HG03457 (cell line): ENCODE data around the gene ROR2.

Source experiments
- ATAC-seq: cut with Tn5 transposase; IDR thresholded peaks from one replicate; pipeline ENCODE4 v1.9.1; 2021; ENCODE audit warnings: moderate number of reproducible peaks; ENCODE audit not compliant: unreplicated experiment

The ROR2 gene

GRCh38 chr9:91724609-91725505 lies 225.2 kb downstream of the ROR2 start:
- ATAC-seq, result no peak

- no peak for ATAC-seq
Observed at GRCh38 chr9:91724068-91724440, 226.0 kb downstream of the ROR2 start.

DNA sequence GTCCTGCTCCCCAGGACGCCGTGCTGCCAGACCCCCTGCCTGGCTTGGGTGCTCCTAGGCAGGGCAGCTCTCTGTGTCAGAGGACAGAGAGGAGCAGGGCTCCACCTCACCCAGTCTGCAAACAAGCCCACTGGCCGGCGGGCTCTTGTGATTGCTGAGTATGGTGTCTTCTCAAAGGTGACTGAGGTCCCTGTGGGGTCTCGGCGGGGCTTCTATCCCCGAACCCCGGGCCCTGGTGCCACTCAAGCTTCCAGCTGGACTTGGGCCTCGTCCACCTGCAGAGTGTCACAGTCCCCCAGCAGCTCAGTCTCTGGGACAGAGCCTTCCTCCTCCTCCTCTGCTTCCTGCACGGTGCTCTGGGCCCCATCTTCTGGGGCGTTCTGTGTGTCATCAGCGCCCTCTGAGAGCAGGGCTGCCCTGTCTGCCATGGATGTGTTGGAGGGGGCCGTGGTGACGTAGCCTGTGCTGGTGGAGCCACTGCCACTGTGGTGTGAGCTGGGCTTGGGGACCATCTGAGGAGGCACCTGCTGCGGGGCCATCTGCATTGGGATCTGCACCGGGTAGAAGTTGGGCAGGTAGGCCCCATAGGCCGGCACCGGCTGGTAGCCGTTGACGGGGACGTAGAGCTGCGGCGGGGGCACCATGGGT lies 226.5 kb downstream of the ROR2 start:
- no peak for ATAC-seq

GRCh38 chr9:91720751-91721705 lies 229.0 kb downstream of the ROR2 start:
- no peak for ATAC-seq

- no peak for ATAC-seq
Observed at GRCh38 chr9:91720313-91720712, 229.7 kb downstream of the ROR2 start.

GRCh38 chr9:91718071-91718470 lies 232.0 kb downstream of the ROR2 start:
- ATAC-seq, result no peak

GRCh38 chr9:91716815-91717214 lies 233.2 kb downstream of the ROR2 start:
- no peak for ATAC-seq

GRCh38 chr9:91716239-91716638 lies 233.8 kb downstream of the ROR2 start:
- no peak for ATAC-seq

DNA sequence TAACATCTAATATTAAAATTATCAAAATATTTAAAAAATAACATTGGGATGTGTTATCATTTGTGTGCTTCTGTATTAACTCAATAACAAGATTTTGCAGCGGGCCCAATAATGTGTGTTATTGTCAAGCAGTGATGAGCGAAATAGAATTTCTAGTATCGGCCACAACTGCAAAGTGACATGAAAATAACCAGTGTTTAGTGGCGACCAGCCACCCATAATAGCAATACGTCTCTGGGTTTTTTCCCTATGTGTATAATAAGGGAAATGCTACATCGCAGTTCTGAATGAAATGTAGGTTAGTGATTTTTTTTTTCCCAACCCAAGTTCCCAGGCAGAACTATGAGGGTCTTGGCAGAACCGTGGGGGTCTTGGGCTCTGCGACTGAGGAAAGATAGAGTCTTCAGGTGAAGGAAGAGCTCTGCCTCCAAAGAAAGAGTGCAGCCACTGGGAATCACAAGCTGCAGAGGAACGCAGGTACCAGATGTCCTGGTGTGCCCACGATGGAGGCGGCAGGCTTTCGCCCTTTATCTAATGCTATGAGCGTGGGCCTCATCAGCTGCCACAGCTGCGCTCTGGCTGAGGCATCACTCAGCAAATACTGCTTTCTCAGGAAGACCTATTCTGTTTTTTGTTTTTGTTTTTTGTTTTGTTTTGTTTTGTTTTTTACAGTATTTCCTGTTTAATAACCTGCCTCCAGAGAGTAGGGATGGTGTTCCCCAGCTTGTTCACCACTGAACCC lies 235.0 kb downstream of the ROR2 start:
- no peak for ATAC-seq

GRCh38 chr9:91714020-91714806 lies 235.8 kb downstream of the ROR2 start:
- ATAC-seq, result no peak

GRCh38 chr9:91712811-91713210 lies 237.2 kb downstream of the ROR2 start:
- ATAC-seq, result no peak

DNA sequence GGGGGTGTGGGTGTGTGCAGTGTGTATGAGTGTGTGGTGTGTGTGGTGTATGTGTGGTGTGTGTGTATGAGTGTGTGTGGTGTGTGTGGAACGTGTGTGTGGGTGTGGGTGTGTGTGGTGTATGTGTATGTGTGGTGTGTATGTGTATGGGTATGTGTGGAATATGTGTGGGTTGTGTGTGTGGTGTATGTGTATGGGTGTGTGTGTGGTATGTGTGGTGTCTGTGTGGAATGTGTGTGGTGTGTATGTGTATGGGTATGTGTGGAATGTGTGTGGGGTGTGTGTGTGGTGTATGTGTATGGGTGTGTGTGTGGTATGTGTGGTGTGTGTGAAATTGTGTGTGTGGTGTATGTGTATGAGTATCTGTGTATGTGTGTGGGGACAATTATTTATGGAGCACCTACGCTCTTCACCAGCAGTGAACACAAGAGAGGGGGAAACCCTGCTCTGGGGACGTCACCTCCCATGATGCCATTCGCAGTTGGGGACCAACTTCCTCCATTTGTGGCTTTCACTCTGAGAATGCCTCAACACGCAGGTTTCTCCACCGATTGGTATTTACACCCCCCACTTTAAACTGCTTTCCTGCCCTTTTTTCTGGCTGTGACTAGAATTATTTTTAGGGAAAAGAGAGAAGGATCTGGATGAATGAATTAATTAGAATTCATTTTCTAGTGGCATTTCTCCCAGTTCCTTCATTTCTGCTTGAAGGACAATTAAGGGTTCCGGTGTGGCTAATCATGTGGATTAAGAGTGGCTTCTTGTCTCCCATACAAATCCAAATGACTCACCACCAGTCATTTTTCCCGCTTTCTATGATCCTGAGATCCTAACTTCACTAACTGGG lies 238.1 kb downstream of the ROR2 start:
- ATAC-seq, result peak; percentile 86

DNA sequence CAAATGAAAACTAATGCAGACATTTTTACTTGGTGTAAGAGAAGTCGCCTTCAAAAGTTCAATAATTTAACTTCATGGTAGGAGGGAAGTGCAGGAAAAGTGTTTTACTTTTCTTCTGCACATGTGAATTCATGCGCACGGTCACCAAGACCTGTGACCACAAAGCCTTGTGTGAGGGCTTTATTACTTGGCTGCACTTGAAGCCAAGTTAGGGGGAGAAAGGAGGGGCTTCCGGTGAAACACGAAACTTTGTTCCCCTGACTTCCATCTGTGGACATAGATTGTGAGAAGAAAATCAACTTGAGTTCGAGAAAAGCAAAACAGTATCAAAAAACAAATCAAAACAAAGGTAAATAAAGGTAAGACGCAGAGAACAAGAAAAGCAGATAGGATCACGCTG lies 239.9 kb downstream of the ROR2 start:
- ATAC-seq, result no peak

GRCh38 chr9:91705386-91705785 lies 244.6 kb downstream of the ROR2 start:
- no peak for ATAC-seq

DNA sequence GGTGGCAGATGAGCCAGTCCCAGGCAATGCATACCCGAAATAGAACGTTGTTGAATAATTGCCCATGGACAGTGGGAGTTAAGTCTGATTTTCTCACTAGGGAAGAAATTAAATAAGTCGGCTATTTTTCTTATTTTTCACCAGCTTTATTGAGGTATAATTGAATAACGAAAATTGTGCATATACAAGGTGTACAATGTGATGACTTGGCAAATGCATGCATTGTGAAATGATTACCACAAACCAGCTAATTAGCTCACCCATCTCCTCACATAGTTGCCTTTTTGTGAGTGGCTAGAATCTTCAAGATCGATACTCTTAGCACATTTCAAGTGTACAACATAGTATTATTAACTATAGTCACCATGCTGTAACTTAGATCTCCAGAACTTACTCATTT lies 249.6 kb downstream of the ROR2 start:
- ATAC-seq, result no peak

DNA sequence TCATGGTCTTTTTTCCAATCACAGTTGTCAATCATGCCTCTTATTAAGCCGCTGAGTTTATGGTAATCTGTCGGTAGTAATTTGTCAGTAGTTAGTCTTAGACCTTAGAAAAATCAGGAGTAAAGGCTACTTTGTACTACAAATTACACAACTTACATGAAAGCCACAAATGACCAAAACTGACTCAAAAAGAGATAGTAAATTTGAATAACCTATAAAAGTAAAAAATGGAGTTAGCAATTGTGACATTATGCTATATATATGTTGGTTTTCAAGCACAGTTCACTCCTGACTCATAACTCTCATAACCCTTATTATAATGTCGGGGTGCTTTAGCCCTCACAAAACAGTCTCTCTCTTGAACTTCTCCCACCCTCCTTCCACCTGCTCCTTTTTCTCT lies 251.8 kb downstream of the ROR2 start:
- ATAC-seq, result no peak

- ATAC-seq, result no peak
Observed at GRCh38 chr9:91697201-91697600, 252.8 kb downstream of the ROR2 start.

DNA sequence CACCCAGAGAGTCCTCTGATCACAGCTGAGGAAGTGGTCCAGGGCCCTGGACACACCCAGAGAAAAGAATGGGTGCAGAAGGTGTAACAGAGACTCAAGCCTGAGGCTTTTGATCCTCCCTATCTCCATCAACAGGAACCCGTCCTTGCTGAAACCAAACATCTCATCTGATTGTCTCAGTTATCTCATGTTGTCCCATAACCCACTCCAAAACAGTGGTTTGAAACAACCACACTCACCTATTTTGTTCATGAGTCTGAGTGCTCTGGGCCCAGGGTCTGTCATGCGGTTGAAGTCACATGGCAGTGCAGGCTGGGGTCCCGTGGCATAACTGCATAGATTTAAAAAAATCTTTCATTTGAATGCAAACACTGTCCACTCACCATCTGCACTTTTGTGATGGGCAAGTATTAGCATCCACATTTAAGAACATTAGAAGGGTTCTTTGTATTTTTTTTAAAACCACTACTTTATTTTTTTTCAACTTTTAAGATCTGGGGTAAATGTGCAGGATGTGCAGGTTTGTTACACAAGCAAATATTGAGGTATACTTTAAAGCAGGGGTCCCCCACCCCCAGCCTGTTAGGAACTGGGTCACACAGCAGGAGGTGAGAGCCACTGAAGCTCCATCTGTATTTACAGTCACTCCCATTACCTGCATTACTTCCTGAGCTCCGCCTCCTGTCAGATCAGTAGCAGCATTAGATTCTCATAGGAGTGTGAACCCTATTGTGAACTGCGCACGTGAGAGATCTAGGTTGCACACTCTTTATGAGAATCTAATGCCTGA lies 255.8 kb downstream of the ROR2 start:
- no peak for ATAC-seq
